Mononuclear cell (primary cell): Measurements from ENCODE around the gene CCDC27. TPM values are rescaled to one million over a fixed set of nuclear protein-coding genes. Genes with fewer than 3 reads are reported as not detected.

Experiments
- H3K27me3 ChIP-seq: 2 replicates; pipeline ENCODE4 v1.6.0; 2011; ENCODE audit warnings: low read length, control low read depth; ENCODE audit not compliant: insufficient read depth
- H3K4me1 ChIP-seq: 2 replicates; pipeline ENCODE4 v1.5.1; 2011; ENCODE audit warnings: mild to moderate bottlenecking, low read length, control low read depth; ENCODE audit not compliant: insufficient read depth
- H3K4me3 ChIP-seq: 2 replicates; pipeline ENCODE4 v1.5.1; 2011; ENCODE audit warnings: mild to moderate bottlenecking, low read length, moderate library complexity
- H3K9me3 ChIP-seq: 2 replicates; pipeline ENCODE4 v1.5.1; 2011; ENCODE audit warnings: low read depth, mild to moderate bottlenecking, control low read depth, low read length
- total RNA-seq: library from RNA; depleted of rRNA; stranded (reverse); fragments of >200 nt; gene quantifications from one replicate; pipeline ENCODE4 v1.2.3, GENCODE V29; 2012

The CCDC27 gene
- total RNA-seq, 1 donor = not detected

GRCh38 chr1:3729594-3730542, 22.4 kb upstream of the CCDC27 start:
- Histone ChIP-seq H3K4me3 (no peak overlapping the region), H3K27me3 (no peaks in the 10 kb centered on the region), H3K4me1 (no peaks in the 10 kb centered on the region), H3K9me3 (no peaks in the 10 kb centered on the region)

GRCh38 chr1:3730543-3731247, 21.6 kb upstream of the CCDC27 start:
- no peaks in the 10 kb centered on the region for H3K4me1 ChIP-seq
- no peak overlapping the region for H3K4me3 ChIP-seq
- H3K27me3 ChIP-seq = no peaks in the 10 kb centered on the region
- no peaks in the 10 kb centered on the region for H3K9me3 ChIP-seq

- H3K4me3 ChIP-seq = no peak overlapping the region
- H3K27me3 ChIP-seq = no peaks in the 10 kb centered on the region
- H3K9me3 ChIP-seq = no peaks in the 10 kb centered on the region
- H3K4me1 ChIP-seq = no peaks in the 10 kb centered on the region
These were observed 20.4 kb upstream of the CCDC27 start for GRCh38 chr1:3731583-3732433.

GRCh38 chr1:3732434-3733093, 19.7 kb upstream of the CCDC27 start:
- Histone ChIP-seq H3K4me1 (no peaks in the 10 kb centered on the region), H3K27me3 (no peaks in the 10 kb centered on the region)

GRCh38 chr1:3733094-3733882, 19.0 kb upstream of the CCDC27 start:
- Histone ChIP-seq H3K4me3 (no peak overlapping the region), H3K27me3 (no peaks in the 10 kb centered on the region), H3K9me3 (no peaks in the 10 kb centered on the region), H3K4me1 (no peaks in the 10 kb centered on the region)

More at GRCh38 chr1:3732434-3733093, 19.7 kb upstream of the CCDC27 start:
- Histone ChIP-seq H3K9me3 (no peaks in the 10 kb centered on the region), H3K4me3 (no peak overlapping the region)

- Histone ChIP-seq H3K4me3 (no peak overlapping the region), H3K9me3 (no peaks in the 10 kb centered on the region), H3K27me3 (no peaks in the 10 kb centered on the region), H3K4me1 (no peaks in the 10 kb centered on the region)
These were observed 18.2 kb upstream of the CCDC27 start for GRCh38 chr1:3733883-3734589.

GRCh38 chr1:3734602-3735001, 17.6 kb upstream of the CCDC27 start:
- Histone ChIP-seq H3K9me3 (no peaks in the 10 kb centered on the region), H3K4me1 (no peaks in the 10 kb centered on the region), H3K27me3 (no peaks in the 10 kb centered on the region), H3K4me3 (no peak overlapping the region)

- Histone ChIP-seq H3K4me3 (no peak overlapping the region), H3K27me3 (no peaks in the 10 kb centered on the region), H3K4me1 (no peaks in the 10 kb centered on the region), H3K9me3 (no peaks in the 10 kb centered on the region)
These were observed 17.1 kb upstream of the CCDC27 start for GRCh38 chr1:3735027-3735681.

- Histone ChIP-seq H3K27me3 (no peaks in the 10 kb centered on the region), H3K4me3 (no peak overlapping the region), H3K9me3 (no peaks in the 10 kb centered on the region), H3K4me1 (no peaks in the 10 kb centered on the region)
These were observed 16.6 kb upstream of the CCDC27 start for GRCh38 chr1:3735688-3736087.

GRCh38 chr1:3736131-3736561, 16.1 kb upstream of the CCDC27 start:
- Histone ChIP-seq H3K4me1 (no peaks in the 10 kb centered on the region), H3K9me3 (no peaks in the 10 kb centered on the region), H3K27me3 (no peaks in the 10 kb centered on the region), H3K4me3 (no peak overlapping the region)

GRCh38 chr1:3736708-3737107, 15.5 kb upstream of the CCDC27 start:
- Histone ChIP-seq H3K27me3 (no peaks in the 10 kb centered on the region), H3K4me3 (no peak overlapping the region), H3K9me3 (no peaks in the 10 kb centered on the region), H3K4me1 (no peaks in the 10 kb centered on the region)

GRCh38 chr1:3738943-3739342, 13.3 kb upstream of the CCDC27 start:
- H3K9me3 ChIP-seq = no peaks in the 10 kb centered on the region
- H3K4me1 ChIP-seq = no peaks in the 10 kb centered on the region
- no peak overlapping the region for H3K4me3 ChIP-seq
- no peaks in the 10 kb centered on the region for H3K27me3 ChIP-seq

GRCh38 chr1:3740042-3740441, 12.2 kb upstream of the CCDC27 start:
- no peaks in the 10 kb centered on the region for H3K27me3 ChIP-seq
- no peak overlapping the region for H3K4me3 ChIP-seq
- no peaks in the 10 kb centered on the region for H3K4me1 ChIP-seq
- H3K9me3 ChIP-seq = no peaks in the 10 kb centered on the region
